HG03558 (cell line): ENCODE measurements around the gene REXO1.

Source experiments
- ATAC-seq: cut with Tn5 transposase; IDR thresholded peaks from one replicate; pipeline ENCODE4 v1.9.1; 2021; ENCODE audit warnings: moderate number of reproducible peaks; ENCODE audit not compliant: unreplicated experiment; ENCODE audit errors: extremely low read depth

Gene REXO1

DNA sequence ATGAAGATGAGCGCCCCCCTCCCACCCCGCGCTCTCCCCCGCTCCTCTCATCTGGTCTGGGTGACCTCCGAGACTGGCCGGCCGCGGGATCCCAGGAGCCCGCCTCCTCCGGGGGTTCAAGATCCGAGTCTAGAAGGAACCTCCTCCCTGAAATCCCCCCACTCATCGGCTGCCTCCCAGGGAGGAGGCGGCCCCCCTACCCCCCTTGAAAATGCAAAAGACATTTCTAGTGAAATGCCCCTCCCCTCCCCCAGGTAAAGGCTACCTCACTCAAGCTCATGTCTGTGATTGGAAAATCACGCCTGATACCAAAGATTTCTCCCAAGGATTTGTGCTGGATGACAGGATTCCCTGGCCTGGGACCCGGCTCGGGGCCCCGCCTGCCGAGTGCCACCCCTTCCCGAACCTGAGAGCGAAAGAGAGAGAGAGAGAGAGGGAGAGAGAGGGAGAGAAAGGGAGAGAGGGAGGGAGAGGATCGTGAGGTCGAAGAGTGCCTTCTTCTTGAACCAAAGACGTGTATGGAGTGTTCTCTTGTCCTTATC lies 71.6 kb downstream of the REXO1 start:
- ATAC-seq = no peak

- ATAC-seq = no peak
These were observed 72.2 kb downstream of the REXO1 start for GRCh38 chr19:1775951-1776605.

GRCh38 chr19:1774989-1775772 lies 73.1 kb downstream of the REXO1 start:
- no peak for ATAC-seq

GRCh38 chr19:1773184-1773583 lies 75.1 kb downstream of the REXO1 start:
- ATAC-seq = no peak

DNA sequence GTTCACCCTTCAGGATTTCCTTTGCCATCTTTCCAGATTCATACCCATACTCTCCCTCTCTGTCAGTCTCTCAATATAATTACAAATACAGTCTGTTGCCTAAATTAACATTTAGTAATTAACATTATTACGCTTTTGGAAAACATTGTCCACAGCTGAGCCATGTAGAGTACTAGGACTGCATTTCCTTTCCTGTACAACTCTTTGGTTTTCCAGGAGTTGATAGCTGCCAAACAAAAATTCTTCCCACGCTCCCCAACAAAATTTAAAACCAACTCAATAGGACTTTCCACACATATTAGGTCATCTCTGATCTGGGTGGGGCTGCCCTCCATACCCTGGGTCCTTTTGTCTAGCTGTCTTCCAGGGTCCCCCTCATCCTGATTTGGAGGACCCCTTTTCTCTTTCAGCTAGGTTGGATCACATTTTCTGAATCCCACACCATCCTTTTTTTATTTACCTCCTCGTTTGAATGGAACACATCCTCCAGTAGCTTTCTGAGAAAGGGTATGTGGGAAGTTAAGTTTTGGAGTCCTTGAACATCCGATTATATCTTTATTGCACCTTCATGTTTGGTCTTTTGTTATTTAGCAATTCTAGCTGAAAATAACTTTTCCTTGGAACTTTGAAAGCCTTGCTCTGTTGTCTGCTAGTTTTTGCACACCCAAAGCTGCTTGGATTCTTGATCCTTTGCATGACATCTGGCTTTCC lies 77.3 kb downstream of the REXO1 start:
- ATAC-seq = no peak

DNA sequence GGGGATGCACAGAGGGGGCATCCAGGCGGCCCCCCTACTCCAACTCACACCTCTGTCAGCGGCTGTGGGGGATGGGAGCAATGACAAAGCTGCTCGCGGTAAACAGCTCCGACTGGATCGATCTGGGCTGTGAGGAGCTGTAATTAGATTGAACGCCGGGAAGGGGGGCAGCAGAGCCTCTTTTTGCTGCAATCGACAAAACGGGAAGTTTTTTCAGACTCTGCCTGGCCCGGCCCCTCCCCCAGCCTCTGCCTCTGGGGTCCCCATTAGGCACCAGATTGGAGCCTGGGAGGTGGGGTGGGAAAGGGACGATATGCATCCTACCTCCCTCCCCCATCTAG lies 78.7 kb downstream of the REXO1 start:
- ATAC-seq = no peak

- no peak for ATAC-seq
These were observed 79.2 kb downstream of the REXO1 start for GRCh38 chr19:1768918-1769644.

- no peak for ATAC-seq
These were observed 80.0 kb downstream of the REXO1 start for GRCh38 chr19:1768248-1768647.

DNA sequence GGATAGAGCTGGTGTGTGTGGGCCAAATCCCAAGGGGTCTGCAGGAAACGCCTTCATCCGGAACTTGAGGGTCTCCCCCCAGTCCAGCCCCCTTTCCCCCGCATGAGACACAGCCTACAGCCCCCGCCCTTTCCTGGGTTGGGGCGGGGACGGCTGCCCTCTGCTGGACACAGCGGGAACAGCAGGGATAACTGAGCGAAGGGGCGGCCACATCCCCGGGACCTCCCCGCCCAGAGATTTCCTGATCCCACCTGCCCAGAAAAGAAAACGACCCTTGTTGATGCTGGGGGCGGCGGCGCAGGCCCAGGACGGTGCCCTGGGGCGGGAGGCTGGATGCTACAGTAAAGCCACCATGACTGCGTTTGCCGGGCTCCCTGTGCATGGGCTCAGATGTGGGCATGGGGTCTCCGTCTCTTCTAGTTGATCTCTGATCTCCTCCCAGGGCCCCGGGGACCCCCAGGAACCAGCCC lies 80.8 kb downstream of the REXO1 start:
- no peak for ATAC-seq

- no peak for ATAC-seq
These were observed 81.4 kb downstream of the REXO1 start for GRCh38 chr19:1766800-1767352.

GRCh38 chr19:1765904-1766799 lies 82.1 kb downstream of the REXO1 start:
- ATAC-seq = no peak
